Tibial artery (tissue), 4 donors: ENCODE measurements around the gene CDIP1.

Experiments used
- DNase-seq, 2 donors: peaks; one replicate each; pipeline ENCODE4 v3.0.0-alpha.2; 2019
- H3K27ac ChIP-seq, 2 donors: fragments of 200-600 bp; sonication (generic) in 1 of 2; 1 replicate in 1 of 2; 2 replicates in 1 of 2; pipeline ENCODE4 v1.5.1; 2018 to 2019; ENCODE audit warnings: mild to moderate bottlenecking in 1 of 2
- H3K27me3 ChIP-seq, 2 donors: fragments of 200-600 bp; sonication (generic) in 1 of 2; one replicate each; pipeline versions ENCODE4 v1.5.1 to v1.6.0; 2016 to 2019
- H3K36me3 ChIP-seq, 3 donors: fragments of 200-600 bp; sonication (generic) in 2 of 3; one replicate each; pipeline ENCODE4 v1.5.1; 2016 to 2019; ENCODE audit warnings: mild to moderate bottlenecking in 2 of 3
- H3K4me1 ChIP-seq, 4 donors: fragments of 200-600 bp; sonication (generic) in 2 of 4; 1 replicate in 3 of 4; 2 replicates in 1 of 4; pipeline ENCODE4 v1.5.1; 2016 to 2019
- H3K4me3 ChIP-seq, 2 donors: fragments of 200-600 bp; sonication (generic) in 1 of 2; 1 replicate in 1 of 2; 2 replicates in 1 of 2; pipeline ENCODE4 v1.5.1; 2018 to 2019; ENCODE audit warnings: mild to moderate bottlenecking in 2 of 2
- H3K9me3 ChIP-seq, 3 donors: fragments of 200-600 bp; sonication (generic) in 1 of 3; one replicate each; pipeline ENCODE4 v1.5.1; 2016 to 2019
- intact Hi-C: fragments of 100-400 bp; cut with DNase I; formaldehyde crosslinking; loops from one replicate; pipeline ENCODE4 v1.15.0; 2023; ENCODE audit warnings: low total_unique reads
- TF ChIP-seq, protein P1 (sequence below), 2 experiments: fragments of 200-600 bp in 1 of 2; fragments of 450-650 bp in 1 of 2; IDR thresholded peaks; one replicate each; pipeline ENCODE4 v1.5.1; 2017 to 2019; ENCODE audit warnings: antibody characterized with exemption in 2 of 2, mild to moderate bottlenecking in 1 of 2, moderate library complexity in 1 of 2

The CDIP1 gene

DNA sequence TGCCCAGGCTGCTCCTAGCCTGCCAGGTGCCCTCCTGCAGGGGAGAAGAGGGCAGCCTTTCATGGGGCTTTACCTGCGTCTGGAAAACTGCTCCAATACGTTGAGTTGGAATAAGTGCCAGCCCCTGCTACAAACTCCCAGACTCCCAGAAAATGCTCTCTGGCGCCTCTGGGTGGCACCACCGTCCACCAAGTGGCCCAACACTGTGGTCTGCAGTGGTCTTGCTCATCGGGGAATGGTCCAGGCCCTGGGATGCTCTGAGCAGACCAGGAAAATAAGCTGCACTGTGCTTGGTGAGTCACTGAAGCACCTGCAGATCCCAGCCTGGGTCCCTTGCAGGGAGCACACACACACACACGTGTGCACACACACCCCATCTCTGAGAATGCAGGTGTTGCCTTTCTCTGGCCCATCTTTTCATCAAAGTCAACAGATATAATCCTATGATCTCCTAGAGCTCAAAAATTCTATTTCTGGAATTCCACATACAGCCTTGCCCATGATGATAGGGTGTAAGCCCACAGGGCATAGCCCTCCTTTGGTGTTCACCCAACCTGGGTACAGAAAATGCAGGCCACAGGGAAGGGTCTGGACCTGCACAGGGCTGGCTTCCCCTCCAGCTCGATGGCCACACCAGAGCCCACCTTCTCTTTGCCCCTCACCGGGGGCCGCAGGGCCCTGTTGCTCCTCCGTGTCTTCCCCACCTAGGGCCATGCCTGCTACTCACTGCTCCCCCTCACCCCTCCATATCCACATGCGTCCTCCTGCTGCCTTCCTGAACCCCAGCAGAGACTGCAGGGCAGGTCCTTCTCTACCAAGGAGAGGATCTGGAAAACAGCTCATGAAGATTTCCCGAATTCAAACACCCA is 20.5 kb downstream of the CDIP1 start:
- Histone ChIP-seq H3K4me3 (no peak overlapping the region), H3K27me3 (no peaks in the 10 kb centered on the region), H3K9me3 (no peaks in the 10 kb centered on the region), H3K27ac (no peak overlapping the region), H3K36me3 (peaks cover 0 to 28% (median 9%) of the 10 kb centered on the region in 3 donors), H3K4me1 (peaks cover 0 to 21% (median 11%) of the 10 kb centered on the region in 4 donors)
- TF ChIP-seq, protein P1, sequence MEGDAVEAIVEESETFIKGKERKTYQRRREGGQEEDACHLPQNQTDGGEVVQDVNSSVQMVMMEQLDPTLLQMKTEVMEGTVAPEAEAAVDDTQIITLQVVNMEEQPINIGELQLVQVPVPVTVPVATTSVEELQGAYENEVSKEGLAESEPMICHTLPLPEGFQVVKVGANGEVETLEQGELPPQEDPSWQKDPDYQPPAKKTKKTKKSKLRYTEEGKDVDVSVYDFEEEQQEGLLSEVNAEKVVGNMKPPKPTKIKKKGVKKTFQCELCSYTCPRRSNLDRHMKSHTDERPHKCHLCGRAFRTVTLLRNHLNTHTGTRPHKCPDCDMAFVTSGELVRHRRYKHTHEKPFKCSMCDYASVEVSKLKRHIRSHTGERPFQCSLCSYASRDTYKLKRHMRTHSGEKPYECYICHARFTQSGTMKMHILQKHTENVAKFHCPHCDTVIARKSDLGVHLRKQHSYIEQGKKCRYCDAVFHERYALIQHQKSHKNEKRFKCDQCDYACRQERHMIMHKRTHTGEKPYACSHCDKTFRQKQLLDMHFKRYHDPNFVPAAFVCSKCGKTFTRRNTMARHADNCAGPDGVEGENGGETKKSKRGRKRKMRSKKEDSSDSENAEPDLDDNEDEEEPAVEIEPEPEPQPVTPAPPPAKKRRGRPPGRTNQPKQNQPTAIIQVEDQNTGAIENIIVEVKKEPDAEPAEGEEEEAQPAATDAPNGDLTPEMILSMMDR (IDR thresholded peaks at IDR 0.05): peak; percentile 29 to 32
- no peak for DNase-seq
- intact Hi-C loops: no loop called here

DNA sequence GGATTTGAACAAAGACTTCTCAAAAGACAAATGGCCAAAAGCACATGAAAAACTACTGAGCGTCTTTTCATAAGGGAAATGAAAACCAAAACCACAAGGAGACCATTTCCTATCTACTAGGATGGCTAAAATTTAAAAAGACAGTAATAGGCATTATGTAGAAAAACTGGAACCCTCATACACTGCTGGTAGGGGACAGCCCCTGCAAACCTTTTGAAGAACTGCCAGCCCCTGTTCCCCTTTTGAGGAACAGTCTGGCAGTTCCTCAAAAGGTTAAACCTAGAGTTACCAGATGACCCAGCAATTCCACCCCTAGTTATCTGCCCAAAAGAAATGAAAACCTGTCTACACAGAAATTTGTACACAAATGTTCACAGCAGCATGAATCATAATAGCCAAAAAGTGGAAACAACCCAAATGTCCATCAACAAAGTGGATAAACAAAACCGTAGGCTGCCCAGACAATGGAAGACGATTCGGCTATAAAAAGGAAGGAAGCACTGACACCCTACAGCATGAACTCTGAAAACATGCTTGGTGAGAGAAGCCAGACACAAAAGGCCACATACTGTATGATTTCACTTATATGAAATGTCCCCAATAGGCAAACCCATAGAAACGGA is 22.9 kb downstream of the CDIP1 start:
- intact Hi-C loops: no loop called here
- Histone ChIP-seq H3K4me3 (no peak overlapping the region), H3K27ac (no peak overlapping the region), H3K36me3 (peaks cover 11 to 40% (median 32%) of the 10 kb centered on the region in 3 donors), H3K4me1 (peaks cover 0 to 11% (median 6%) of the 10 kb centered on the region in 4 donors), H3K27me3 (no peaks in the 10 kb centered on the region), H3K9me3 (no peaks in the 10 kb centered on the region)
- no peak for DNase-seq
- TF ChIP-seq, protein P1 (IDR thresholded peaks at IDR 0.05): no peak

DNA sequence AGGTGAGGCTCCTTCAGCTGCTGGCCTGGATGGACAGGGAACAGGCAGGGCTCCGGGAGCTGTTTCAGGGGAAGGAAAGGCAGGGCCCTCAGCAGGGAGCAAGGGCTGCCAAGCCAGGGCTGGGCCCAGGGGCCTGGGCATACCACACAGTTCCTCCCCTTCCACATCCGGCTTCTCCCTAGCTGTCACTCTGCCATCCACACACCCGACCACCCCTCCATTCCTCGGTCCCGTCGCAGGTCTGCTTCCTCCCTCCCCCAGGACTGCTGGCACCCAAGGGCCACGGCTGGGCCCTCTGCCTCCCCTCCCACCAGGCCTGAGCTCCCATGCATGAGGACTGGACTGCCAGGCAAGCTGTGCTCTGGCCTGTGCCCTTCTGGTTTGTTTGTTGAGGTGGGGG is 24.0 kb downstream of the CDIP1 start:
- Histone ChIP-seq H3K9me3 (no peaks in the 10 kb centered on the region), H3K4me1 (peaks cover 0 to 11% (median 6%) of the 10 kb centered on the region in 4 donors), H3K27me3 (no peaks in the 10 kb centered on the region), H3K36me3 (peaks cover 18 to 50% (median 40%) of the 10 kb centered on the region in 3 donors), H3K4me3 (no peak overlapping the region), H3K27ac (peak overlapping the region; percentile 20 to 22)
- DNase-seq: no peak
- TF ChIP-seq, protein P1 (IDR thresholded peaks at IDR 0.05): no peak
- intact Hi-C loops: no loop called here

DNA sequence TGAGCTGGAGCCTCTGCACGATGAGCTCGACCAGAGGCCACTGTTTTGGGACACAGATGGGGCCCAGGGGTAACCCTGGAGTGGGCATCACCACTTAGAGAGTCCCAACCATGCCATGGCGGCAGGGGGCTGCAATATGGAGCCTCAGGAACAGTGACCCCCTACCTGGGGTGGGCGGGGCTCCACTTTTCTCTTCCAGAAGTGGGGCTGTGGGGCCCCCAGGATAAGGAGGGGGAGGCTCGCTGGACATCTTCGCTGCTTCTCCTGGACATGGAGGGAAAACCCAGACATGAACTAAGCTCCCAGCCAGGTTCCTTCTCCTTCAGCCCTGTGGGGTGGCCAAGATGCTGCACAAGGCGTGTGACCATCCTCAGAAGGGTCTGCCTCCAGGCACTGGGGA is 24.7 kb downstream of the CDIP1 start:
- DNase-seq: no peak
- Histone ChIP-seq H3K27ac (peak overlapping the region; percentile 20 to 22), H3K36me3 (peaks cover 24 to 57% (median 47%) of the 10 kb centered on the region in 3 donors), H3K9me3 (no peaks in the 10 kb centered on the region), H3K27me3 (no peaks in the 10 kb centered on the region), H3K4me1 (peaks cover 0 to 11% (median 6%) of the 10 kb centered on the region in 4 donors), H3K4me3 (no peak overlapping the region)
- intact Hi-C loops: no loop called here
- TF ChIP-seq, protein P1 (IDR thresholded peaks at IDR 0.05): no peak

DNA sequence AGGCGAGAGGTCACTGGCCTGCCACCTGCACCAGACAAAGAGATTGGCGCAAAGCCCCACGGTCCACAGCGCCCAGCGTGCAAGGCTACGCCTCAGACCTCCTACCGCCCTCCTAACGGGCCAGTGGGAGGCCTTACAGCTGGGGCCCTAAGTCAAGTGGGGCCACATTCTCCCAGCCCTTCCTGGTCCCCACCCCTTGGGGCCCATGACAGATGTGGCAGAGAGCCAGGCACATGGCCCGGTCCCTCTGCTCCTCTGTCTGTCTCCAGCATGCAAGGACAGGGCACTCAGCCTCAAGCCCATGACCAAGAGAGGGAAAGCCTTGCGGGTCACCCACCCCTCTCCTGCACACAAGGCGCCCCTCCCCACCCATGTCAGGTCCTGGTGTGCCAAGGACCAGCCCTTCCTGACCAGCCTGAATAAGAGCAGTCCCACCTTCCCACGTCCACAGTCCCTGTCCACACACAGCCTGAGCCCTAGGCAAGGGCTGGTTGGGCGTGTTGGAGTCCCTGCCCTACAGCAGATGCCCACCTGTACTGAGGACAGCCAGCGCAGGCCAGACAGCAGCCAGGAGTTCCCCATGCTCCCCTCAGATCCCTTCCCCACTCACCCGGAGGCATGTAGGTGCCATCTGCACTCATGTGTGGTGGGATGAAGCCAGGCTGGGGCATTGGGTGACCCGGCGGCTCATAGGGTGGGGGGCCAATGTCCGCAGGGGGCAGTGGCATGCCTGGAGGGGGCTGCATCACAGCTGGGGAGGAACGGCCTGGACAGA is 25.3 kb downstream of the CDIP1 start:
- H3K27me3 ChIP-seq: no peaks in the 10 kb centered on the region
- H3K4me1 ChIP-seq: peaks cover 0 to 11% (median 6%) of the 10 kb centered on the region in 4 donors
- TF ChIP-seq, protein P1 (IDR thresholded peaks at IDR 0.05): no peak
- intact Hi-C loops: no loop called here
- DNase-seq: no peak
- no peaks in the 10 kb centered on the region for H3K9me3 ChIP-seq
- no peak overlapping the region for H3K27ac ChIP-seq
- no peak overlapping the region for H3K4me3 ChIP-seq
- H3K36me3 ChIP-seq: peaks cover 28 to 63% (median 54%) of the 10 kb centered on the region in 3 donors
